ENCODE measurements around the gene PPHLN1.

PPHLN1 gene

DNA sequence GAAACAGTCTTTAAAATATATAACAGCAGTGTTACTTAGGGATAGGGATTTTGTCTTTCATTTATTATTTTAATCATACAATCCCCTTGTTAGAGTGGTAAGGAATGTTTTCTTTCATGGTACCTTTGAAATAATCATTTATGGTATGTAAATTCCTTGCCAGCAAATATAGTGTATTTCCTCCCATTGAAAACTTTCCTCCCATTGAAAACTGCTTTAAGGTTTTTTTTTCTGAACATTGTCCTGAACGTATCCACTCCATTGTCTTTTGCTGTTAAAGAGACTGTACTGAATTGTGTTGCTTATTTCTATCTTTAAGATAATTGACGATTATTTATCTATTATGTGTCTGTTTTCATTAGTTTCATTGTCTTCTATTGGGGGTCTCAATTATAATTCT lies 83.5 kb downstream of the PPHLN1 start:
- no peaks in the 10 kb centered on the region for H3K79me2 ChIP-seq

DNA sequence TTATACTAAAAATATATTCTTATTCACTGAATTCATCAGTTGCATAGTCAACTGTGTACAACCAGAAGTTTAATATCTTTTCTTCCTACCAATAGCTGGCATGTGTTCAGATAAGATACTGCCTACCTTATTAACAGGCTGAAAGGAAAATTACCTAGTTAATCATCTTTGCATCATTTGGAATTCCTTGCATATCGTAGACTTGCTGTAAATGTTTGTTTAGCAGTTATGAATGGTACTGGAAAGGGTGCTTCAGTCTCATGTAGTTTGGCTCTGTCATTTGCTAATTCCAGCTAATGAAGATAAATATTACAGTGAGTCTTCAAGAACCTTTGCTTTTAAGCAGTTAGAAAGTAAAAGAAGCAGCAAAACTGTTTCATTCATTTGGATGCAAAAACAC lies 84.4 kb downstream of the PPHLN1 start:
- H3K4me2 ChIP-seq (ENCODE audit: low read length), result no peak overlapping the region
- no peak overlapping the region for H2AFZ ChIP-seq
- H3K9me3 ChIP-seq (ENCODE audit: control insufficient read depth, low read length), result no peaks in the 10 kb centered on the region
- H3K9ac ChIP-seq, result no peak overlapping the region
- TF ChIP-seq, protein P1, sequence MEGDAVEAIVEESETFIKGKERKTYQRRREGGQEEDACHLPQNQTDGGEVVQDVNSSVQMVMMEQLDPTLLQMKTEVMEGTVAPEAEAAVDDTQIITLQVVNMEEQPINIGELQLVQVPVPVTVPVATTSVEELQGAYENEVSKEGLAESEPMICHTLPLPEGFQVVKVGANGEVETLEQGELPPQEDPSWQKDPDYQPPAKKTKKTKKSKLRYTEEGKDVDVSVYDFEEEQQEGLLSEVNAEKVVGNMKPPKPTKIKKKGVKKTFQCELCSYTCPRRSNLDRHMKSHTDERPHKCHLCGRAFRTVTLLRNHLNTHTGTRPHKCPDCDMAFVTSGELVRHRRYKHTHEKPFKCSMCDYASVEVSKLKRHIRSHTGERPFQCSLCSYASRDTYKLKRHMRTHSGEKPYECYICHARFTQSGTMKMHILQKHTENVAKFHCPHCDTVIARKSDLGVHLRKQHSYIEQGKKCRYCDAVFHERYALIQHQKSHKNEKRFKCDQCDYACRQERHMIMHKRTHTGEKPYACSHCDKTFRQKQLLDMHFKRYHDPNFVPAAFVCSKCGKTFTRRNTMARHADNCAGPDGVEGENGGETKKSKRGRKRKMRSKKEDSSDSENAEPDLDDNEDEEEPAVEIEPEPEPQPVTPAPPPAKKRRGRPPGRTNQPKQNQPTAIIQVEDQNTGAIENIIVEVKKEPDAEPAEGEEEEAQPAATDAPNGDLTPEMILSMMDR (IDR thresholded peaks at IDR 0.05), result no peak
- no peak overlapping the region for H3K27ac ChIP-seq
- no peak overlapping the region for H3K4me3 ChIP-seq (ENCODE audit: low read depth, low read length)
- no peaks in the 10 kb centered on the region for H3K36me3 ChIP-seq (ENCODE audit: control insufficient read depth, insufficient read depth, low read length)
- H3K27me3 ChIP-seq (ENCODE audit: control insufficient read depth, insufficient read depth, low read length), result no peaks in the 10 kb centered on the region
- H3K4me1 ChIP-seq, result no peaks in the 10 kb centered on the region
- no peaks in the 10 kb centered on the region for H3K79me2 ChIP-seq

More for the DNA sequence above, 83.5 kb downstream of the PPHLN1 start:
- no peak overlapping the region for H2AFZ ChIP-seq
- H3K36me3 ChIP-seq (ENCODE audit: control insufficient read depth, insufficient read depth, low read length), result no peaks in the 10 kb centered on the region
- no peaks in the 10 kb centered on the region for H3K4me1 ChIP-seq
- TF ChIP-seq, protein P1 (IDR thresholded peaks at IDR 0.05), result no peak
- no peak overlapping the region for H3K4me3 ChIP-seq (ENCODE audit: low read depth, low read length)
- H3K9me3 ChIP-seq (ENCODE audit: control insufficient read depth, low read length), result no peaks in the 10 kb centered on the region
- H3K27me3 ChIP-seq (ENCODE audit: control insufficient read depth, insufficient read depth, low read length), result no peaks in the 10 kb centered on the region
- H3K9ac ChIP-seq, result no peak overlapping the region
- no peak overlapping the region for H3K4me2 ChIP-seq (ENCODE audit: low read length)
- no peak overlapping the region for H3K27ac ChIP-seq

DNA sequence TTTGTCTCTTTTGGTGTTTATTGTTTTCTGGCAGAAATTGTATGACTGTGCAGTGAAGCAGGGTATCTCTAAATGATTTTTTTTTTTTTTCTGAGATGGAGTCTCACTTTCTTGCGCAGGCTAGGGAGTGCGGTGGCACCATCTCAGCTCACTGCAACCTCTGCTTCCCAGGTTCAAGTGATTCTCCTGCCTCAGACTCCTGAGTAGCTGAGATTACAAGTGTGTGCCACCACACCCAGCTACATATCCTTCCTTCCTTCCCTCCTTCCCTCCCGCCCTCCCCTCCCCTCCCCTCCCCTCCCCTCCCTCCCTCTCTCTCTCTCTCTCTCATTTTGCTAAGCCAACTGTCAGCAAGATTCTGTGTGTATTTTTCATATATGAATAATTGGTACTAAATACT lies 94.4 kb downstream of the PPHLN1 start:
- H3K79me2 ChIP-seq, result no peaks in the 10 kb centered on the region
- H2AFZ ChIP-seq, result no peak overlapping the region
- H3K9me3 ChIP-seq (ENCODE audit: control insufficient read depth, low read length), result no peaks in the 10 kb centered on the region
- H3K4me3 ChIP-seq (ENCODE audit: low read depth, low read length), result no peak overlapping the region
- H3K4me2 ChIP-seq (ENCODE audit: low read length), result no peak overlapping the region
- H3K36me3 ChIP-seq (ENCODE audit: control insufficient read depth, insufficient read depth, low read length), result no peaks in the 10 kb centered on the region
- no peaks in the 10 kb centered on the region for H3K27me3 ChIP-seq (ENCODE audit: control insufficient read depth, insufficient read depth, low read length)
- no peak overlapping the region for H3K9ac ChIP-seq
- peaks cover 8% of the 10 kb centered on the region for H3K4me1 ChIP-seq
- H3K27ac ChIP-seq, result no peak overlapping the region
- TF ChIP-seq, protein P1 (IDR thresholded peaks at IDR 0.05), result no peak

DNA sequence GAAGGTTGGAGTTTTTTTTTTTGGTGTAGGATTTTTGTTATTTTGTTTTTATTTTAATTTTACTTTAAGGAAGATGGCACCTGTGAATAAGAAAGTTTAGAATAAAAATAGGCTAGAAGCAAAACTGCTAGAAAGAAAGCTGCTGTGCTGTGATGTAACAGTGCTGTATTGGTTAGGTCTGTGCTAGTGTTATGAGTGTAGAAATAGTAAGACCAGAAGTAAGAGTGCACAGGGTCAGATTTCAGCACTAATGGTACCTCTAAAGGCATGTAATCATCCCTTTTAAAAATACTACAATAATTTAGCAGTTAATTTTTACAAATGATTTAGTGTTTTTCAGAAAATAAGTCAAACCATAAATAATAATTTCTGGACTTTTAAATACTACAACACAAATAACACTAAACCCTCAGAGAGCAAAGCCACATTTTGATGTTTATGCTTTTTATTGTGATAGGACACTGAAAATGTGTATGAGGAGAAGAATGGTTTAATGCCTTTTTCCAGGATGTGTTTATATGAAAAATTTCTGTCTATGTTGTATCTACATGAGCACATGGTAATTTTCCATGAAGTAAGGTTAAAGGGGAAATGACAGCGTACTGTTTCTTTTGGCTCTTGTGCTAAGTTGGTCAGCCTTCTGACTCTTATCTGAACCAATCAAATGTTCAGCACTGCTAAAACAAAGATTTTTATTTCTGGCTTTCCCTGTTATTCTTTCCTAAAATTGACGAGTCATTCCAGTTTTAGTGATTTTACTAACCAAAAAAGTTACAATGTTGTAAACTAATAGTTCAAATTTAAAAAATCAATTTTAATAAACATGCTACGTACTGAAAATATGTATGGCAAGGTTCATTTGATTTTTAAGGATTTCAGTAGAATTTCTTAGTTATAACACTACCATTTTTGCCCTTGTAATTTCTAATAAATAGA lies 96.1 kb downstream of the PPHLN1 start:
- Histone ChIP-seq H3K27ac (no peak overlapping the region), H3K9ac (no peak overlapping the region), H3K36me3 (ENCODE audit: control insufficient read depth, insufficient read depth, low read length) (no peaks in the 10 kb centered on the region), H3K79me2 (no peaks in the 10 kb centered on the region), H2AFZ (no peak overlapping the region), H3K4me2 (ENCODE audit: low read length) (no peak overlapping the region), H3K9me3 (ENCODE audit: control insufficient read depth, low read length) (no peaks in the 10 kb centered on the region), H3K4me1 (peaks cover 8% of the 10 kb centered on the region), H3K27me3 (ENCODE audit: control insufficient read depth, insufficient read depth, low read length) (no peaks in the 10 kb centered on the region), H3K4me3 (ENCODE audit: low read depth, low read length) (no peak overlapping the region)
- TF ChIP-seq, protein P1 (IDR thresholded peaks at IDR 0.05), result no peak

DNA sequence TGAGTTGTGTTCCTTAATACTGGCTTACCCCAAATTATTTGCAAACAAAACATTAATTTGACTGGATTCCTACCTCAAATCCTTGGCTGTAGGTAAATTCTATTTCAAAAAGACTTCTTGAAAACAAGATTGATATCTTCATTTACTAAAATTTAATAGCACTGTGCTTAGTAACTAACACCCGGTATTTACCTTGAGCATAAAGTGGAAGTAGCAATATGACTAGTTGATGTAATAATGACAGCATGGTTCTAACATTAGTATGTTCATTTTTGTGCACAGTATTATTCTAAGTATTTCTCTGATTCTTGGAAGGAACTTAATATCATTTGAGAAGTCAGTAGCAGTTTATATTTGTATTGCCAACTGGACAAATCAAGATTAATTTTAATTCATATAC lies 96.8 kb downstream of the PPHLN1 start:
- H3K9me3 ChIP-seq (ENCODE audit: control insufficient read depth, low read length), result no peaks in the 10 kb centered on the region
- H3K36me3 ChIP-seq (ENCODE audit: control insufficient read depth, insufficient read depth, low read length), result no peaks in the 10 kb centered on the region
- H3K4me3 ChIP-seq (ENCODE audit: low read depth, low read length), result no peak overlapping the region
- no peak overlapping the region for H2AFZ ChIP-seq
- peaks cover 8% of the 10 kb centered on the region for H3K4me1 ChIP-seq
- H3K79me2 ChIP-seq, result no peaks in the 10 kb centered on the region
- H3K4me2 ChIP-seq (ENCODE audit: low read length), result no peak overlapping the region
- no peak overlapping the region for H3K9ac ChIP-seq
- H3K27me3 ChIP-seq (ENCODE audit: control insufficient read depth, insufficient read depth, low read length), result no peaks in the 10 kb centered on the region
- TF ChIP-seq, protein P1 (IDR thresholded peaks at IDR 0.05), result no peak
- H3K27ac ChIP-seq, result no peak overlapping the region

All from parathyroid adenoma (tissue), 2 donors.